Prostate gland (tissue), 2 donors: Measurements from ENCODE around the gene C1QTNF9.

ENCODE experiments used
- CTCF ChIP-seq, 4 experiments: fragments of 200-600 bp in 2 of 4; fragments of 450-650 bp in 2 of 4; sonication (generic) in 2 of 4; IDR thresholded peaks; 1 replicate in 3 of 4; 2 replicates in 1 of 4; pipeline ENCODE4 v1.5.1; 2016 to 2019; ENCODE audit warnings: antibody characterized with exemption in 4 of 4, mild to moderate bottlenecking in 2 of 4, moderate library complexity in 2 of 4
- POLR2A ChIP-seq: fragments of 450-650 bp; IDR thresholded peaks from one replicate; pipeline ENCODE4 v1.6.1; 2016; ENCODE audit warnings: antibody characterized with exemption, mild to moderate bottlenecking
- POLR2AphosphoS5 ChIP-seq: sonication (generic); formaldehyde crosslinking; IDR thresholded peaks from one replicate; pipeline ENCODE4 v1.6.1; 2017; ENCODE audit warnings: antibody characterized with exemption

GRCh38 chr13:24365191-24365590 is 55.8 kb downstream of the C1QTNF9 start:
- no peak for TF ChIP-seq CTCF (IDR thresholded peaks at IDR 0.05)
- no peak for TF ChIP-seq POLR2AphosphoS5
- no peak for TF ChIP-seq POLR2A
